Body of pancreas (tissue), 4 donors: Measurements from ENCODE around the gene CACNB3. TPM values are rescaled to one million over a fixed set of nuclear protein-coding genes. Genes with fewer than 3 reads are reported as not detected.

Experiments used
- ATAC-seq: fragments of 150-250 bp; one replicate; pipeline ENCODE4 v1.9.1; 2016
- DNase-seq, 4 donors: peaks; one replicate each; pipeline ENCODE4 v3.0.0-alpha.2; 2019
- H3K27ac ChIP-seq, 4 donors: fragments of 200-600 bp; sonication (generic); 1 replicate in 3 of 4; 2 replicates in 1 of 4; pipeline versions ENCODE4 v1.5.1 to v1.6.1; 2016 to 2019; ENCODE audit warnings: mild to moderate bottlenecking in 1 of 4, mixed read lengths in 1 of 4, moderate library complexity in 1 of 4
- H3K27me3 ChIP-seq, 2 donors: fragments of 200-600 bp; sonication (generic); one replicate each; pipeline ENCODE4 v1.6.0; 2016; ENCODE audit warnings: mild to moderate bottlenecking in 1 of 2
- H3K36me3 ChIP-seq, 2 donors: fragments of 200-600 bp; sonication (generic); replicated peaks in 1 of 2; 2 replicates each; pipeline ENCODE4 v1.5.1; 2016; ENCODE audit warnings: low read depth in 2 of 2; ENCODE audit not compliant: insufficient read depth in 1 of 2
- H3K4me1 ChIP-seq: fragments of 200-600 bp; sonication (generic); one replicate; pipeline ENCODE4 v1.6.0; 2016
- H3K4me3 ChIP-seq, 2 donors: fragments of 200-600 bp; sonication (generic); 1 replicate in 1 of 2; 2 replicates in 1 of 2; pipeline ENCODE4 v1.5.1; 2016 to 2019
- H3K9me3 ChIP-seq, 3 donors: fragments of 200-600 bp; sonication (generic); 1 replicate in 2 of 3; 2 replicates in 1 of 3; pipeline ENCODE4 v1.5.1; 2016
- CTCF ChIP-seq, 7 experiments: fragments of 450-650 bp in 4 of 7; fragments of 200-600 bp in 3 of 7; sonication (generic) in 3 of 7; IDR thresholded peaks; one replicate each; pipeline ENCODE4 v1.5.1; 2016 to 2019; ENCODE audit warnings: antibody characterized with exemption in 7 of 7
- POLR2A ChIP-seq, 3 donors: fragments of 450-650 bp; IDR thresholded peaks; one replicate each; pipeline ENCODE4 v1.6.1; 2016; ENCODE audit warnings: antibody characterized with exemption in 3 of 3, mild to moderate bottlenecking in 2 of 3
- WGBS, 2 donors: methylation state at CpG; one replicate each; pipeline ENCODE4 v1.1.5; 2017; 5-methylcytosine and 5-hydroxymethylcytosine counted together
- intact Hi-C: fragments of 100-400 bp; cut with DNase I; formaldehyde crosslinking; loops from one replicate; pipeline ENCODE4 v1.15.1; 2023
- total RNA-seq, 2 donors: library from RNA; depleted of rRNA; stranded (reverse); fragments of >200 nt; gene quantifications; one replicate each; pipeline ENCODE4 v1.1.0, GENCODE V29; 2016

Gene CACNB3
- total RNA-seq, 2 donors from 2014 or later, result 4.0 to 6.7 TPM

- Histone ChIP-seq H3K27ac (no peak overlapping the region), H3K27me3 (no peaks in the 10 kb centered on the region), H3K4me3 (no peak overlapping the region), H3K9me3 (no peaks in the 10 kb centered on the region), H3K36me3 (peaks cover 7 to 26% of the 10 kb centered on the region in 2 donors), H3K4me1 (no peaks in the 10 kb centered on the region)
- TF ChIP-seq POLR2A (IDR thresholded peaks at IDR 0.05), result no peak
- no peak for TF ChIP-seq CTCF (IDR thresholded peaks at IDR 0.05)
- ATAC-seq, result no peak
- intact Hi-C loops, result no loop called here
- no peak for DNase-seq
- WGBS, 2 donors, result 86 to 93% methylated on average over 2 to 3 of the region's 5 CpGs
These were observed 44.6 kb upstream of the CACNB3 start for GRCh38 chr12:48773686-48774085.

GRCh38 chr12:48774516-48774915 is 43.8 kb upstream of the CACNB3 start:
- no peak for DNase-seq
- H3K27me3 ChIP-seq, result no peaks in the 10 kb centered on the region
- no peak overlapping the region for H3K27ac ChIP-seq
- 73 to 81% methylated on average over 2 of the region's 2 CpGs for WGBS, 2 donors
- TF ChIP-seq CTCF (IDR thresholded peaks at IDR 0.05) (no peak), POLR2A (IDR thresholded peaks at IDR 0.05) (no peak)
- H3K9me3 ChIP-seq, result no peaks in the 10 kb centered on the region
- no peak overlapping the region for H3K4me3 ChIP-seq
- H3K36me3 ChIP-seq, result peaks cover 7 to 26% of the 10 kb centered on the region in 2 donors
- ATAC-seq, result no peak
- no peaks in the 10 kb centered on the region for H3K4me1 ChIP-seq
- intact Hi-C loops, result no loop called here

- DNase-seq (no peak), ATAC-seq (no peak)
- intact Hi-C loops, result no loop called here
- H3K27ac ChIP-seq, result no peak overlapping the region
- no peak overlapping the region for H3K4me3 ChIP-seq
- 89 to 95% methylated on average over 8 of the region's 8 CpGs for WGBS, 2 donors
- H3K36me3 ChIP-seq, result peaks cover 7 to 26% of the 10 kb centered on the region in 2 donors
- TF ChIP-seq POLR2A (IDR thresholded peaks at IDR 0.05), result no peak
- TF ChIP-seq CTCF (IDR thresholded peaks at IDR 0.05), result no peak
- peaks cover 2% of the 10 kb centered on the region for H3K4me1 ChIP-seq
- H3K27me3 ChIP-seq, result no peaks in the 10 kb centered on the region
- no peaks in the 10 kb centered on the region for H3K9me3 ChIP-seq
These were observed 43.0 kb upstream of the CACNB3 start for GRCh38 chr12:48775299-48775698.

GRCh38 chr12:48775991-48776649 is 42.2 kb upstream of the CACNB3 start:
- intact Hi-C loops, result no loop called here
- no peak overlapping the region for H3K27ac ChIP-seq
- H3K9me3 ChIP-seq, result no peaks in the 10 kb centered on the region
- TF ChIP-seq POLR2A (IDR thresholded peaks at IDR 0.05) (no peak), CTCF (IDR thresholded peaks at IDR 0.05) (no peak)
- 92 to 94% methylated on average over 27 to 29 of the region's 29 CpGs for WGBS, 2 donors
- H3K27me3 ChIP-seq, result no peaks in the 10 kb centered on the region
- H3K4me1 ChIP-seq, result peaks cover 5% of the 10 kb centered on the region
- ATAC-seq, result no peak
- no peak for DNase-seq
- no peak overlapping the region for H3K4me3 ChIP-seq
- peaks cover 7 to 24% of the 10 kb centered on the region in 2 donors for H3K36me3 ChIP-seq

DNA sequence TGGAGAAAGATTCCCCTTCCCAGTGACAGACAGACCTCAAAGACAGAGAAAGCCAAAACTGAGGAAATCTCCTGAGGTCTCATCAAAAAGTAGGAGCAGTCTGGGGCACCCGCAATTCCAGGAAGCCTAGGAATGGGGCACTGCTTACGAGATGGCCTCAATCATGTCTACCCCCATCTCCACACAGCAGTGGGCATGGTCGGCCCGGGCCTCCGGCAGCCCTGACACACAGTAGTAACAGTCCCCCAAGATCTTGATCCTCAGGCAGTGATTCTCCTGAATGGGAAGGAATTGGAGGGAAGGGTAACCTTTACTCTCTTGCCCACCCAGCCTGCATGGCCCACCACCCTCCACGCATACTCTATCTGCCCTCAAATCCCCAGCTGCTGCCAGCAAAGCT is 41.3 kb upstream of the CACNB3 start:
- H3K4me1 ChIP-seq, result peaks cover 5% of the 10 kb centered on the region
- H3K36me3 ChIP-seq, result peaks cover 1 to 16% of the 10 kb centered on the region in 2 donors
- WGBS, 2 donors, result 91 to 94% methylated on average over 3 to 6 of the region's 6 CpGs
- ATAC-seq, result no peak
- DNase-seq, result no peak
- H3K27ac ChIP-seq, result no peak overlapping the region
- H3K9me3 ChIP-seq, result no peaks in the 10 kb centered on the region
- TF ChIP-seq CTCF (IDR thresholded peaks at IDR 0.05), result no peak
- TF ChIP-seq POLR2A (IDR thresholded peaks at IDR 0.05), result no peak
- intact Hi-C loops, result no loop called here
- H3K27me3 ChIP-seq, result no peaks in the 10 kb centered on the region
- no peak overlapping the region for H3K4me3 ChIP-seq
